NCI-H748 treated with DMSO at 0.1 percent for 48 hours (cell line): ENCODE data around the gene KCTD16.

ENCODE experiments used
- DNase-seq: peaks from one replicate; lab custom pipeline; 2025; lab: John Stamatoyannopoulos, UW

Gene KCTD16

GRCh38 chr5:144289277-144289676 is 118.6 kb downstream of the KCTD16 start:
- no peak for DNase-seq

- no peak for DNase-seq
Measured at GRCh38 chr5:144292029-144292428, 121.4 kb downstream of the KCTD16 start.

DNA sequence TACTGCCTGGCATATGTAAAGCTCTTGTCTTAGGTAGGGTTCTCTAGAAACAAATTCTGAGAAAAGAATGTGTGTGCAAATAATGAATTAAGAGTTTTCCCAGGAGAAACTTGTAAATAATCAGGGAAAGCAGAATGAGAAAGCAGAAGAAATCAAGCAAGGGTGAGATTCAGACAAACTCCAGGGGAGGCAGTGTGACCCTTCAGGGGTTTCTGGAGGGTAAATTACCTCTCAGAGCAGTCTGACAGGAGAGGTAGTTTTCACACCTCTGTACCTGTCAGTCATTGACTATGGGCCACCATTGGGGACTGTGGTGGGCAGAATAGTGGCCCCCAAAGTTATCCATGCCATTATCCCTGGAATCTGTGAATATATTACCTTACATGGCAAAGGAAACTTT is 124.6 kb downstream of the KCTD16 start:
- no peak for DNase-seq

- DNase-seq = no peak
Measured at GRCh38 chr5:144297081-144297480, 126.4 kb downstream of the KCTD16 start.

GRCh38 chr5:144298658-144299057 is 128.0 kb downstream of the KCTD16 start:
- DNase-seq = no peak

GRCh38 chr5:144304688-144305087 is 134.0 kb downstream of the KCTD16 start:
- no peak for DNase-seq

DNA sequence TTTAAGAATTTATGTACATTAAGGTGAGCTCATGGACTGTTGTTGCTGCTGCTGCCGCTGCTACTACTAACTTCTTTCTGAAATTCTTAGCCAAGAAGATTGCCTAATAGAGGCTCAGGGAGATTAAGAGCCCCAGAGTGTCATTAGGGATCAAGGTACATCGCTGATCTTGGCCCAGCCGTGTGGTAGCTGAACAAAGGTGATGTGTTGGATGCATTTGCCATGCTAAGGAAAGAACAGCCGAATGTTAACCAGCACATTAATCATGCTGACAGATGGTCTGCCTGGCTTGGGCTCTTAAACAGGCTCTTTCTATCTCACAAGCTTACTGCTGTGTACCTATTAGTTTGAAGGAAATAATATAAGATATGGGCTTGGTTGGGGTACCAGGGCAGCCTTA is 137.1 kb downstream of the KCTD16 start:
- no peak for DNase-seq

DNA sequence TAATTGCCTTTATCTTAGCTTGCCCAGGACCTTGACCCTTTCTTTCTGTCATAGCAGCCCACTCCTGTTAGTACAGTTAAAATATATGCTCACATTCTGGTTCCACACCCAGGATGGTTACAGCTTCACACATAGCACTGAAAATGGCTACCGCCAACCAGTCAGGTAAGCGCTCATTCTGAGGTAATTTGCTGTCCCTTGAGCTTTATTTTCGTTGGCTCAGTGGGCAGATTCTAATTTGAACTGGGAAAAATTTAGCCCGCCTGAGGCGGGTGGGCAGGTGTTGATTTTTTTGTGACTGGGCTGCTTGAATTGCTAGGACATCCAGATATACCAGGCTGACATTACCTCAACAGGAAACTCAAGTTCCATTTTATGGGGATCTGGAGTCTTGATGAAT is 137.5 kb downstream of the KCTD16 start:
- DNase-seq = peak; percentile 28

DNA sequence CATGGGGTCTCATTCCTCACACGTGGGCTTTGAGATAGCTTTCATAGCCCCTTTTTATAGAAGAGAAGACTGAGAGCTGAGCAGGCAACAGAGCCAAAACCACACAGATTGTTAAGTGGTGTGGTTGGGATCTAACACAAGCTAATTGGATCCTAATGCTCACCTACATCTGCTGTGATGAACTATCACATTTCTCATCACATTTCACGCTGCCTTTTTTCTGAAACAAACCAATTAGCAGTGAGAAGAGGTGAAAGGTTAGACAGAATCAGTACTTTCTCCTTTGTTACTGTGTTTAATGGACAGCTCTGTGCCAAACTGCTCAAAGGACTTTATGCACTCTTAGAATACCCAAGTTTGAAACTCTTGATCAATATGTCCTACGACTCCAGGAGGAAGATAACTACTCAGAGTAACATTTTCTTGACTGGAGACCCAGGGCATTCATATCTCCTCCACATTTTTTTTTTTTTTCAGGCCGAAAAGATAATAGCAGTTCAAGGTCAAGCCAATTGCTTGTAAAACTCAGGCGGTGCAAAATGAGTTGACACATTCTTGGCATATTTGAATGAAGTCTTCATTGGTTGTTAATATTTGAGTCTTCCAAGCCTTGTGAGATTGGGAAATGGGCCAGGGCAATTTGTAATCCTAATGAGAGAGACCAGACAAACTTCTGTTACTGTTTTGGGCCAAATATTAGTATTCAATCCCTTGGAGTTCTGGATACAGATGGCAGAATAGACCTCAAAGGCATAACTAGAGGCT is 138.4 kb downstream of the KCTD16 start:
- DNase-seq = no peak

GRCh38 chr5:144310621-144311020 is 139.9 kb downstream of the KCTD16 start:
- peak; percentile 36 for DNase-seq

GRCh38 chr5:144313147-144313726 is 142.6 kb downstream of the KCTD16 start:
- DNase-seq = peak; percentile 47

- peak; percentile 45 for DNase-seq
Measured at GRCh38 chr5:144315026-144315425, 144.4 kb downstream of the KCTD16 start.

- DNase-seq = peak; percentile 72
Measured at GRCh38 chr5:144315994-144316634, 145.4 kb downstream of the KCTD16 start.

DNA sequence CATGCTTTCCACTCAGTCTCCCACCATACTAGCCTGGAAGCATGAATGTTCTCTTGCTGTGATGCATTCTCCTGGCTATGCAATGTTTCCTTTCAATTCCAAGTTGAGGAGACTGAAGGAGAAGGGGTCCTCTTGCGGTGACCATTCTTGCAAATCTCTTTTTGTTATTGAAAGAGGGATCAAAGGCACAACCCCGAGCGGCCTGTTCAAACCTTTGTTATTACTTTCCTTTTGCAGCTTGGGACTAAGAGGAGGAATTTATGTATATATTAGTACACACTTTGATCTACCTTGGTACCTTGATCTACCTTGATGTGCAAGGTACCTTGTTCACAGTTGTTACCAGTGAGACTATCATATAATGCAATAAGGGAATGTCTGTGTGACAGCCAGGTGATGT is 147.3 kb downstream of the KCTD16 start:
- DNase-seq = no peak

DNA sequence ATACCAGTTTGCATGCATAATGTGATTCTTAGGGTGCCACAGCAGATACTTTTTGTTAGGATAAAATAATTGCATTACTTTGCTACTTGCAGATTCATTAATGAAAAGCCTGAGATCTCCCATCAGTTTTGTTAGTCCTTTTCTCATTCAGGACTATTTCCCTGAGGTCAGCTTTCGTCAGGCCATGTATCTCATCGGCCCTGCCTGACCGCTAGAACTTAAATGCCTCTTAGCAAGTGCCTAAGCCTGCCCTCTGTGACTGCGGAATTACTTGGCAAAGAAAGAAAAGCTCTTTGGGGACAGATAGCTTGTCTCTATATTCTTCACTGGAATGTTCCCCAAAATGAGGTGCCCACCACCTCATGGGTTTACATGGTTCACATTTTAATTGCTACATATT is 147.8 kb downstream of the KCTD16 start:
- no peak for DNase-seq

DNA sequence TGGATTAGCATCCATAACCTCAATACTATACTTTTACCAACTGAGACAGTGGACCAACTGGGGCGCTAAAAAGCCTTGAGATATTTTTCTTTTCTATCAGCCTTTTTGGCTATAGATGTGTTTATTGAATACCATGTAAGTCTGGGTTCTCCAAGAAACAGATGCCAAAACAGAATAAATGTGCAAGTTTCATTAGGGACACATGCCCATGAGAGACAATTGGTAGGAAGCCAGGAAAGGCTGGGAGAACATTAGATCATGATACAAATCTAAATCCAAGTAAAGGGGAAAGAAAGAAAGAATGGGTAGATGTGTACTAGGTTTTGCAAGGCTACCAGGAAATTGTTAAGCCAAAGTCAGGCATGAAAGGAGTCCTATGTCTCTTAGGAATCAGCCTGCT is 152.5 kb downstream of the KCTD16 start:
- DNase-seq = no peak

DNA sequence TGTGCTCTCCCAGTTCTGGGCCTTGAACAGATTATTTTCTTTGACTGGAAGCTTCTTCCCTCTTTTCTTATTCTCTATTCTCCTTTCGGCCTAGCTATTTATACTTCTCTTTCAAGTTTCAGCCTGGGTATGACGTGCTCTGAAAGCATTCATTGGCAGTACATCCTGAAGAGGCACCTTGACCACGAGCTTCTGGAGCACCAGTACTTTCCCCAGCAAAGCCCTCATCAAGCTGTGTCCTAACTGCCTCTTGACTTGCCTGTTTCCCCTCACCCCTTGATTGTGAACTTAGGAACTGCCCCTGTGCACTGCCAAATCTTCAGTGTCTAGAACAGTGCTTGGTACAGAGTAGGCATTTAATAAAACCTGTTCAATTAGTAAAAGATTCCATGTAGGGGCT is 154.9 kb downstream of the KCTD16 start:
- DNase-seq = no peak

DNA sequence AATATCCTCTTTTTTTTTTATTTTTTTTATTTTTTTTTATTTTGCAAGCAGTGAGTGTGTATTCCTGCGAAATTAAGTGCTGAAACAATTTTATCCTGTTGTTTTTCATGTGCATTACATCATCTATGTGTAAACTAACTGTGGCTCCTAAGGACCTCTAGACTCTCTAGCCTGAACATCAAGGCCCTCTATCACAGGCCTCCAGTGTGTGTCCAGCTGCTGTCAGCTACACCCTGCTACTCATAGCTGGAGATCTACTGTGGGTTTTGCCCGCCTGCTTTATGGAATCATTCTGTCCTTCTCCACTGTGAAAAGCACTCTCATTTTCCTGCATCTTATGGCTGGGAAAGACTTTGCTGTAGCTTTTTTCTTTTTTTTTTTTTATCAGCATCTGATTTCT is 157.8 kb downstream of the KCTD16 start:
- peak; percentile 61 for DNase-seq

- DNase-seq = peak; percentile 37
Measured at GRCh38 chr5:144328980-144329379, 158.3 kb downstream of the KCTD16 start.

- DNase-seq = no peak
Measured at GRCh38 chr5:144329681-144330080, 159.0 kb downstream of the KCTD16 start.

DNA sequence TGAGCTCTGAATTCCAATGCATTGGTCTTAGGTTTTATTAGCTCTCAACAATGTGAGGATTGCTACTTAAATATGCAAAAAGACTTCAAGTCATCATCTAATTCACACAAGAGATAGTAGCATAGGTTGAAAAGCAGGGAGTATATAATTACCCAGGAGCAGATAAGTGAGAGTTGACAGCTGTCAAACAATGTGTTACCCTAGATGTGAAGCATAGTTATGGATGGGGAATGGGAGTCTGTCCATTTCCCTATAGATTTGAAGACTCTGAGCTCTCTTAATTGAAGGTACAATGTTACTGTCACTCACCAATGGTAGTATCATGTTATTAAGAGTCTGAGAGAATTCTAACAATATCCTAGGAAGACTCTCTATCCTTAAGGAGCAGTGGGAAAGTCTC is 160.7 kb downstream of the KCTD16 start:
- no peak for DNase-seq

- peak; percentile 11 for DNase-seq
Measured at GRCh38 chr5:144332265-144332664, 161.6 kb downstream of the KCTD16 start.

GRCh38 chr5:144333336-144333920 is 162.8 kb downstream of the KCTD16 start:
- DNase-seq = peak; percentile 79
